ENCODE data around the gene PERM1. TPM values are rescaled to one million over a fixed set of nuclear protein-coding genes. Genes with fewer than 3 reads are reported as not detected.

The PERM1 gene
- total and polyA plus RNA-seq, 2 of the 8 experiments (the other 6 are each of a cell fraction or from before 2014, with no cell fraction given), result not detected

- no peaks in the 10 kb centered on the region for H3K36me3 ChIP-seq (ENCODE audit: control insufficient read depth in 2 of 4, insufficient read depth in 4 of 4, low read length in 3 of 4)
- H4K8ac ChIP-seq (ENCODE audit: extremely low read depth, insufficient read depth, low read length), result peak within 1 kb of the TSS; percentile 97
- H3K4me1 ChIP-seq (replicated peaks in 1 of 4; ENCODE audit: control insufficient read depth in 3 of 4, insufficient read depth in 4 of 4, low read length in 3 of 4), result peaks cover 0 to 21% (median 15%) of the 10 kb centered on the region in 4 experiments; a peak in 6 of 7 replicates
- peak in 1 of 2 experiments; percentile 86 for DNase-seq (ENCODE audit: low read depth in 1 of 2, low spot score in 2 of 2)
- H2BK20ac ChIP-seq (ENCODE audit: low read length), result peak within 1 kb of the TSS; percentile 98
- peaks cover 6% of the 10 kb centered on the region for H3K23me2 ChIP-seq (ENCODE audit: low read depth, low read length)
- H3K9me3 ChIP-seq (ENCODE audit: insufficient read depth in 2 of 2, low read depth in 1 of 2, low read length in 1 of 2), result no peaks in the 10 kb centered on the region
- no peak within 1 kb of the TSS for H3K14ac ChIP-seq (ENCODE audit: insufficient read length)
- no peak within 1 kb of the TSS for H3K23ac ChIP-seq (ENCODE audit: insufficient read length)
- peak within 1 kb of the TSS; percentile 61; the same call in 1 of the 2 replicates for H3K27ac ChIP-seq (ENCODE audit: low read depth, low read length)
- 13% methylated on average over 29 of the region's 30 CpGs; no CpG with 5 or more reads in 1 of the 2 experiments for WGBS, 2 experiments (ENCODE audit: extremely low coverage in 1 of 2, insufficient coverage in 1 of 2, insufficient read length in 1 of 2, insufficient replicate concordance in 2 of 2, low coverage in 1 of 2, low lambda C conversion rate in 2 of 2, missing lambda C conversion rate in 1 of 2)
- H3K9ac ChIP-seq (replicated peaks in 1 of 4; ENCODE audit: extremely low read depth in 1 of 4, low read depth in 3 of 4, low read length in 3 of 4), result peak within 1 kb of the TSS in 3 of 4 experiments; percentile 46 to 62 (median 60); a peak in 5 of 7 replicates
- peak within 1 kb of the TSS; percentile 99 for H2BK12ac ChIP-seq (ENCODE audit: low read depth, low read length)
- peak within 1 kb of the TSS; percentile 68 for H4K91ac ChIP-seq (replicated peaks; ENCODE audit: insufficient read length, low read length)
- H3K27me3 ChIP-seq (replicated peaks in 1 of 4; ENCODE audit: control insufficient read depth in 3 of 4, extremely low read depth in 1 of 4, insufficient read depth in 3 of 4, low read length in 3 of 4), result peaks cover 0 to 3% (median 0%) of the 10 kb centered on the region in 4 experiments; a peak in 3 of 7 replicates
- H3K4ac ChIP-seq (replicated peaks; ENCODE audit: insufficient read length, low read depth, low read length), result peak within 1 kb of the TSS; percentile 81
- peak within 1 kb of the TSS; percentile 71 for H4K5ac ChIP-seq (ENCODE audit: insufficient read length, low read depth, low read length)
- peak within 1 kb of the TSS; percentile 92 for H2BK5ac ChIP-seq (ENCODE audit: low read depth, low read length)
- peak within 1 kb of the TSS; percentile 69; the same call in 1 of the 2 replicates for H2AK5ac ChIP-seq (ENCODE audit: low read depth, low read length)
- no peaks in the 10 kb centered on the region for H3K79me1 ChIP-seq (ENCODE audit: low read depth, low read length)
- peak within 1 kb of the TSS; percentile 76 to 98 for H3K4me2 ChIP-seq (ENCODE audit: insufficient read depth in 1 of 2, low read depth in 2 of 2, low read length in 2 of 2)
- CTCF ChIA-PET (ENCODE audit: partially characterized antibody), result interaction anchor here (0.5 to 7.8 kb wide), 12 partner anchors 8 to 109 kb away, joined by 3 to 74 read pairs (median 10); partner anchors contain the start of genes HES4 and PERM1
- H4K20me1 ChIP-seq (replicated peaks in 1 of 2; ENCODE audit: control insufficient read depth in 1 of 2, insufficient read depth in 2 of 2, low read length in 2 of 2), result no peaks in the 10 kb centered on the region
- H3K79me2 ChIP-seq (ENCODE audit: control insufficient read depth in 1 of 2, insufficient read depth in 2 of 2, low read length in 2 of 2), result no peaks in the 10 kb centered on the region
- H2BK120ac ChIP-seq (replicated peaks; ENCODE audit: low read depth, low read length), result no peak within 1 kb of the TSS
- FAIRE-seq, result peak; percentile 60
- H2AFZ ChIP-seq (ENCODE audit: low read length), result peak within 1 kb of the TSS; percentile 29; the same call in 1 of the 2 replicates
- peak within 1 kb of the TSS; percentile 37 to 64 (median 59) for H3K4me3 ChIP-seq (ENCODE audit: extremely low read depth in 1 of 4, insufficient read depth in 2 of 4, low read depth in 3 of 4, low read length in 4 of 4)
- peak within 1 kb of the TSS; percentile 90 for H3K18ac ChIP-seq (ENCODE audit: extremely low read depth, low read length)
- H2BK15ac ChIP-seq (ENCODE audit: low read length), result peak within 1 kb of the TSS; percentile 99
- peak within 1 kb of the TSS; percentile 5 for H3K56ac ChIP-seq (replicated peaks; ENCODE audit: insufficient read length, low read depth, low read length)
- POLR2A ChIA-PET (ENCODE audit: partially characterized antibody), result interaction anchor here (0.6 to 14.9 kb wide), 9 partner anchors 10 to 609 kb away, joined by 3 to 245 read pairs (median 6); no protein-coding TSS in a partner anchor
- TF ChIP-seq CHD2 (IDR thresholded peaks at IDR 0.05; ENCODE audit: low read length), result 0 out of 2 replicates have a peak, but pooled peaks have one; percentile 18
- TF ChIP-seq ATF2 (IDR thresholded peaks at IDR 0.05; ENCODE audit: low read length), result no peak
- peak; percentile 57 for TF ChIP-seq KDM4A (IDR thresholded peaks at IDR 0.05; ENCODE audit: low read depth, low read length, severe bottlenecking)
- TF ChIP-seq SAP30 (IDR thresholded peaks at IDR 0.05; ENCODE audit: insufficient read depth, insufficient replicate concordance, low read length), result peak; percentile 31
- peak; percentile 51; the same call in 1 of the 2 replicates for TF ChIP-seq PHF8 (conservative IDR thresholded peaks at IDR 0.05; ENCODE audit: low read depth, low read length)
- TF ChIP-seq SP1 (IDR thresholded peaks at IDR 0.05; ENCODE audit: low read depth, low read length), result 0 out of 2 replicates have a peak, but pooled peaks have one; percentile 28
- peak in 1 of 2 experiments; percentile 53; a peak in 1 of 3 replicates for TF ChIP-seq POLR2A (IDR thresholded peaks at IDR 0.05; ENCODE audit: control extremely low read depth in 1 of 2, low read depth in 2 of 2, low read length in 2 of 2)
- TF ChIP-seq SP4 (IDR thresholded peaks at IDR 0.05; ENCODE audit: low read length), result no peak
- TF ChIP-seq MAX (IDR thresholded peaks at IDR 0.05), result 0 out of 2 replicates have a peak, but pooled peaks have one; percentile 23
These were observed 31.4 kb upstream of the PERM1 start, which contains the start of gene ISG15 for GRCh38 chr1:1013105-1013921. Gene ISG15 (plus strand): TSS chr1:1013497. CDS start chr1:1013574, 77 bp downstream.
